Measurements from ENCODE around the gene SFTPA1.
"Not testable (repeated sequence)": the region's sequence is repeated elsewhere in the genome, so short reads cannot be mapped to it uniquely, and the experiment has no call there.

SFTPA1 gene

DNA sequence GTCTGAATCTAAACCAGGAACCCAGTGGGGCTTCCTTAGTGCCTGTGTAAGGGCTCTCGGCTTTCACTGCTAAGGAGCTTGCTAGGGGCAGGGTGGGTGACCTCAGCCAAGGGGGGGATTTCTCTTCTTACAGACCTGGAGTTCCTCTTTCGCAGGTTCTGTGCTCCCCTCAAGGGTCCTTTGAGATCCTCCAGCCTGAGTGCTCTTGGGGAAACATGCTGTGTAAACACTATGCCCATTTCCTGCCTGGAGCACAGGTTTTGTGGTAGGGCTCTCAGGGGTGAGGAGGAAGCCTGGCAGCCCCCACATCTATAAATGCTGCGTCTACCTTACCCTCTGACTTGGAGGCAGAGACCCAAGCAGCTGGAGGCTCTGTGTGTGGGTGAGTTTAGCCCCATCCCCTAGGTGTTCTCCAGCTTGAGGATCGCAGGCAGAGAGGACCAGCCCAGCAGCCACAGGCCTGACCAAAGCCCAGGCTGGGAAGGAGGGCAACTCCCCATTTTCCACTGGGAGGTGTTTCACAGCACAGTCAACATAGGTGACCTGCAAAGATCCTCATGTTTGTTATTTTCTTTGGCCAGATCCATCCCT lies at the start of gene SFTPA1:
SFTPA1 (plus strand) TSS at position 339 of the 591 bp plus-strand sequence. CDS start 887 bp downstream, outside the sequence.
- DNase-seq, result no peak

DNA sequence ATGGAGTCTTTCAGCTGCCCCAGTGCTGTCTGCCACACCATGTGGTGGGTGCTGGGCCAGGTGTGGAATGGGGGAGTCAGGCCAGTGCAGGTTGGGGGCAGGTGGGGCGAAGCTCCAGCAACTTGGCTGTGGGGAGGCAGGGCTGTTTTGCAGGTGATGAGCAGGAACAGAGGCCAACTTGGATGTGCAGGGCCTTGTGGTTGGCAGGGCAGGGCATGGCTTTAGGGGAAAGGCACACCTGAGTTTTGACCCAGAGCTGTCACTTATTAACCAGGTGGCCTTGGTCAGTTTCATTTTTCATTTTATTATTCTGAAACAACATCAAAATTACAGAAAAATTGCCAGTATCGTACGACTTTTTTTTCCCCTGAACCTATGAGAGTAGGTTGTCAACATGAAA lies 49.5 kb upstream of the SFTPA1 start:
- no peak for DNase-seq

DNA sequence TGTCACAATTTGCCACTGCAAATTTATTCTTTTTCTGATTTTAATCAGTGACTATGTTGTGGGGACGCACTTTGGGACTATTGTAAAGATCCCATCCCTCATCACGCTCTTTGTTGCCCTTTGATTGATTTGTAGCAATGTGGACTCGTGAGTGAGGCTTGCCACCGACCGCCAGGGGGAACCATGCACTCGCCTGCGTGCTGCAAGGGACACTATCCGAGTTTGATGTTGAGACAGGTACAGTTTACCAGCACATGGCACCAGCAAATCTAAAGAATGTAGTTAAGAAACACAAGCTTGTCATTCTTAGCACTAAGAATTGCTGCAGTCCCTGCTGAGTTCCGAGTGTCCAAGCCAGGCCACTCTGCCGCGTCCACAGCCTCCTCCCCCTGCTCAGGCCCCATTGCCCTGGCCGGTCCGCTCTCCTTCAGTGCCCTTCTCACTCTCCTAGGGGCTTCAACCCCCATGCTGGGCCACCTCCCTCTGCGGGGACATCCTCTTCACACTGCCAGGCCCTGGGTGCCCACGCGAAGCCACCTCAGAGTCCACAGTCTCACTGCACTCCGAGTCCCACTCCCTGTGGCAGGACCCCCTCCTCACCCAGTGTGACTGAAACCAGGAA lies 48.5 kb upstream of the SFTPA1 start:
- DNase-seq, result no peak

DNA sequence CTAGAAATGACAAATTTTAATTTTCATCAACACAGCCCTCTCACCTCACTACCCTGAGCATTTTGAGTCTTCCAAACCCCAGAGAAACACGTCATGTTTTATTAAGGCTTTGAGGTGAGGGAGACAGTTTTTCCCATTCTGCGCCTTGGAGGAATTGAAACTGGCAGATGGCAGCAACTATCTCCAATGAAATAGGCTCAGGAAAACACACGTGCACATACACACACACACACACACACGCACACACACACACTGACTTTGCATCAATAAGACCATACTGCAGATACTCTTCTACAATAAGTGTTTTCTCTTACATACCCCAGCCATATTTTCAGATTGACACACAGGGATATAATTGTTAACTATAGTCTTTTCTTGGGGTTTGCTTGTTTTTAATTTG lies 47.3 kb upstream of the SFTPA1 start:
- no peak for DNase-seq

DNA sequence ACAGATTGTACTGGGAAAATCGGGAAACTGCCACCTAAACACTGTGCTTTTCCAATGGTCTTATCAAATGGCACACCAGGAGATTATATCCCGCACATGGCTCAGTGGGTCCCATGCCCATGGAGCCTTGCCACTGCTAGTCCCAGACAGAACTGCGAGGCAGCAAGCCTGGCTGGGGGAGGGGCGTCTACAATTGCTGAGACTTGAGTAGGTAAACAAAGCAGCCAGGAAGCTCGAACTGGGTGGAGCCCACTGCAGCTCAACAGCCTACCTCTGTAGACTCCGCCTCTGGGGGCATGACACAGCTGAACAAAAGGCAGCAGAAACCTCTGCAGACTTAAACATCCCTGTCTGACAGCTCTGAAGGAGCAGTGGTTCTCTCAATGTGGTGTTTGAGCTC lies 40.1 kb upstream of the SFTPA1 start:
- DNase-seq, result not testable (repeated sequence)

DNA sequence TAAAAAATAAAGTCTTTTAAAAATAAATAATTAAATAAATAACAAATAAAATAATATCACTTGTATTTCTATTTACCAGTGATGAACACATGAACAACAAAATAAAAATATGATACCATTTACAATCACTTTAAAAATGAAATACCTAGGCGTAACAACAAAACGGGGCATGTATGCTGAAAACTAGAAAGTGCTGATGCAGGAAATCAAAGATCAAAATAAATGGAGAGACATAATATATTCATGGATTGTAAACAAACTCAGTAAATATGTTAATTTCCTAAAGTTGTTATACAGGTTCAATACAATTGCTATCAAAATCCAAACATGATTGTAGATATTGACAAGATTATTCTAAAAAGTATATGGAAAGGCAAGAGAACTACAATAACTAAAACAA lies 31.4 kb upstream of the SFTPA1 start:
- no peak for DNase-seq

DNA sequence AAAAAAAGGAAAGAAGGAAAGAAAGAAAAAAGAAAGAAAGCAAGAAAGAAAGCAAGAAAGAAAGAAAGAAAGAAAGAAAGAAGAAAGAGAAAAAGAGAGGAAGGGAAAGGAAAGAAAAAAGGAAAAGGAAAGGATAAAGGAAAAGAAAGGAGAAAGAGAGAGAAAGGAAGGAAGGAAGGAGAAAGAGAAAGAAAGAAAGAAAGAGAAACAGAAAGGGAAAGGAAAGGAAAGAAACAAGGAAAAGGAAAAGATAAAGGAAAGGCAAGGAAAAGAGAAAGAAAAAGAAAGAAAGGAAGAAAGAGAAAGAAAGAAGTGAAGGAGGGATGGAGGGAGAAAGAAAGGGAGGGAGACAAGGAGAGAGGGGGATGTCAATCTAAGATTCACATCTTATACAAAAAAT lies 29.7 kb upstream of the SFTPA1 start:
- DNase-seq, result no peak

- DNase-seq, result no peak
Observed at GRCh38 chr10:79582096-79582495, 28.6 kb upstream of the SFTPA1 start.

- not testable (repeated sequence) for DNase-seq
Observed at GRCh38 chr10:79582954-79583353, 27.8 kb upstream of the SFTPA1 start.

DNA sequence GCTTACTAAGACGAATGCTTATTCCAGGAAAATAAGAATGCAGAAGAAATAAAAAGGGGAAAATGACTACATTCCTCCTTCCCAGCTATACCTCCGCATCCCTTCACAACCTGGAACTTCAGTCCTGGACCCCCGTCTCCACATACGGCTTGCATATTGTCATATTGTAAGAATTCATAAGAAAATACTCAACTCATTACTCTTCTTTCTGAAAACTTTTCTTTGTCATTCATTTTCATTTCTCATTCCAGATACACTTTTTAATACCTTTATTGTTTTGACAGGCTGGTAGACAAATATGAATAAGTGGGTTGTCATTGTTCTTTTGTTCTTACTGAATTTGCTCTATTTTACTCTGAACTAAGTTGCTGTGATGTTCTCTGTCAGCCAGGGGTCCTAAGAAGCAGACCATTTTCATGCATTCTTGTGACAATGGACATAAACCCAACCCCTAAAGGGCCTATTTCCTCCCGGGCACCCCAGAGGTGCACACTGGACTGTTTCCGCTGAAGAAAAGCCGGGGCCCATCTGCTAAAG lies 27.2 kb upstream of the SFTPA1 start:
- DNase-seq, result no peak

DNA sequence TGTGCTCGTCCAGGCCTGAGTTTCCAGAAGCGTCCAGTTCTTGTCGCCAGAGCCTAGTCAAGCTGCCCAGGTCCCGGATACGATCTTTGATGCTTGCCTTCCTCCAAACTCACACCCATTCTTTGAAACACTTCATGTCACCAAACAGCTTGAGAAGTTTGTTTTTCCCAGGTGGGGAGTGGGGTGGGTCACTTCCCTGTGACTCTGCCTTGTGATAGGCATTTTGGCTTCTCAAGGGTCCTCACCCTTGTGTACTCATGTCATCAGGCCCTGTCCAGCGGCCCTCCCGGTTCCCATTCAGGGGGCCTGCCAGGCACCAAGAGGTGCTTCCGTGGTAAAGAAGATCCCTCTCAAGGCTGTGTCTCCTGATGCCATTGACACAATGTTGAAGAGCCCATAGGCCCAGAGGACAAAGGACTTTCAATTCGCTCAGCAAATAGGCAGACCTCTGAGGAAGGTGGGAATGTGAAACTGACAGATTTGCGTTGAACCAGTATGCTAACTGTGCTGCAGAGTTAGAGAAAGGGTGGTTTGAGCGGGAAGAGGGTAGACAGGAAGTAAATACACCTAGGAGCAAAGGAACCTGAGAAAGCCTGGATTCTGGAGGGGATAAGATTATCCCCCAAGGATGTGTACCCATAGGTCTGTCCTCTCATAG lies 24.7 kb upstream of the SFTPA1 start:
- DNase-seq, result no peak

DNA sequence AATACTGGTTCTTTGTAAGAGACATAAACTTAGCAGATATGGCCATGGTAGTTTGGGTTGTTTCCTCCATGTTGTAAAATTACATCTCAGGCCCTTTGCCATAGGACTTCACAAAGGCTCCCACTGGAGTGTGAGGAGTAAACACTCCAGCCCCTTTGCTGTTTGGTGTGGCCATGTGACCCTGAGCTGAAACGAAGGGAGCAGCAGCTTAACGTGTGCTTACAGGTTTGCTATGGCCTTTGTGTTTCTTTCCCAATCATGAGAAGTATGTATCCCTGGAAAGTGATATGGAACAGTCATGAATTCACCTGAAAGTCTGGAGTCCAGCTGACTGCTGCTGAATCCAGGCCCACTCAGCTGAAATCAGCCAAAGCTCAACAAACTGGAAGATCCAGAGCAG lies 23.8 kb upstream of the SFTPA1 start:
- no peak for DNase-seq

- DNase-seq, result no peak
Observed at GRCh38 chr10:79588800-79589199, 21.9 kb upstream of the SFTPA1 start.

DNA sequence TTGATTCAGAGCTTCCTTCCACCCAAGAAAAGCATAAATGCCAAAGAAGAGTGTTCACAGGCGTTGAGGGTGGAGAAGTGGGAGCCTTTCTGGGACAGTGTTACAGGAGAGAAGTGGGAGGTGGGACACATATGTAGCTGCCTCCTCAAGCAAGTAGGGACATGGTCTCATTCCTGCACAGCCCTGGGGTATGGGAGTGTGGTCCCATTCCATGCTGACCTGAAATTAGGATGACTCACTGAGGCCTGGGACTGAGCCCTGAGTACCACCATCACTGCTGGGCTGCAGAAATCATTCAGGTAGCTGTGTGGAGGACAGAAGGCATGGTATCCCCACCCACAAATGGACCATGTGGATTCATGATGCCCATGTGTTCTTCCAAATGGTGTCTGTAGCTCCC lies 17.4 kb upstream of the SFTPA1 start:
- no peak for DNase-seq

GRCh38 chr10:79594565-79594964 lies 16.2 kb upstream of the SFTPA1 start:
- DNase-seq, result not testable (repeated sequence)

DNA sequence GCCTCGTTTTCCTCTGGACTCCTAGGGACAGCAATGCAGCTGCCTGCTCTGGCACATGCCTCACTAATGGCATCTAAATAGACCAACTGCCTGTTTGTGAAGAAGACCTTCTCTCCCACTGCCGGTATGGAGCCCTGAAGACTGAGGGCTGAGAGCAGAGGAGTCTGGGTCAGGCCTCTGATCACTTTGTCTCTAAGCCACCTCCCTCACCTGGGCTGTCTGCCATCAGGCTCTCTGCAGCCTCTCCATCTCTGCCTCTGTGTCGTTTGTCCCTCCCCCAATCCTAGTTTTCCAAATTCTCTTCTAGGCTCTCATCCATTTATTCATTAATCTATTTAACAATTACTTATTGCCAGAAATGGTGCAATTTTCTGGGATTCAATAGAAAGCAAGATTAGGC lies 15.2 kb upstream of the SFTPA1 start:
- no peak for DNase-seq

GRCh38 chr10:79599644-79600043 lies 11.1 kb upstream of the SFTPA1 start:
- DNase-seq, result not testable (repeated sequence)

GRCh38 chr10:79601939-79602338 lies 8.8 kb upstream of the SFTPA1 start:
- DNase-seq, result no peak

- no peak for DNase-seq
Observed at GRCh38 chr10:79602953-79603352, 7.8 kb upstream of the SFTPA1 start.

DNA sequence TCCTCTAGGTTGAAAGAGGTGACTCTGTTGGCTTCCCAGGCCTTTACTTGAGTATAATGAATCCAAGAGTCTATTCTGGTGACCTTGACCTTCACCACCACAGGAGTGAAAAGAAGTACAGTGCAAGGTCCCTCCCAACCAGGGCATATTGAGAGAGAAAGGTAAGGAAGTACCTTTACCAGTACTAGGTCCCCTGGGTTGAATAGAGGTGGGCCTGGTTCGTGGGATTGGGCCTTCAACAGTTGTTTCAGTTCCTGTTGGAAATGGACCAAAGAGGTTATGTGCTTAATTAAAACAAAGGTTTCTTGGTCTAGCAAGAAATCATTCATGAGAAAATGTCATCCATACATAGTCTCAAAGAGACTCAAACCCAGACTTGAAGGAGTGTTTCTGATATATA lies 6.4 kb upstream of the SFTPA1 start:
- no peak for DNase-seq

GRCh38 chr10:79605308-79605707 lies 5.4 kb upstream of the SFTPA1 start:
- DNase-seq, result no peak

DNA sequence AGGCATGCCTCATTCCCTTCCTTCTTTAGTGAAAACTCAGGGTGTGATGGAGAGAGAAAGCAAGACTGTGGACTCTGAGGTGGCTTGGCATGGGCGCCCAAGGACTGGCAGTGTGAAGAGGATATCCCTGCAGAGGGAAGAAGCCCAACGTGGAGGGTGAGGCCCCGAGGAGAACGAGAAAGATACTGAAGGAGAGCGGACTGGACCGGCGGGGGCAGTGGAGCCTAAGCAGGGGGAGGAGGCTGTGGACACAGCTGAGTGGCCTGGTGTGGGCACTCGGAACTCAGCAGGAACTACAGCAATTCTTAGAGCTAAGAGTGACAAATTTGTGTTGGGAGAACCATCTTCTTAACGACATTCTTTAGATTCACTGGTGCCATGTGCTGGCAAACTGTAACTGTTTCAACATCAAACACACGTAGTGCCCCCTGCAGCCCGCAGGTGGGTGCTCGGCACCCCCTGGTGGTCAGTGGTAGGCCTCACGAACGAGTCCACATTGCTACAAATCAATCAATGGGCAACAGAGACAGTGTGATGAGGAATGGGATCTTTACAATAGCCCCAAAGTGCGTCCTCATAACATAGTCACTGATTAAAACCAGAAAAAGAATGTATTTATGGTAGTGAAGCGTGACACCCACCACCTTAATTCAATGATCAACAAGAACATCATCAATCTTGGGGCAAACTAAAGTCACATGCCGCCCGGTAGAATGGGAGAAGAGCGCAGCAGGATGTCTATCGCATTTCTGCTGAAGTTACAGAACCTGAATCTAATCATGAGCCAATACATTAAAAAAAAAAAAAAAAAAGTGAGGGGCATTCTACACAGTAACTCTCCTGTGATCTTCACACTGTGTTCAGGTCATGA lies 2.0 kb upstream of the SFTPA1 start:
- no peak for DNase-seq
